ENCODE results near the gene CCR7.

The CCR7 gene

DNA sequence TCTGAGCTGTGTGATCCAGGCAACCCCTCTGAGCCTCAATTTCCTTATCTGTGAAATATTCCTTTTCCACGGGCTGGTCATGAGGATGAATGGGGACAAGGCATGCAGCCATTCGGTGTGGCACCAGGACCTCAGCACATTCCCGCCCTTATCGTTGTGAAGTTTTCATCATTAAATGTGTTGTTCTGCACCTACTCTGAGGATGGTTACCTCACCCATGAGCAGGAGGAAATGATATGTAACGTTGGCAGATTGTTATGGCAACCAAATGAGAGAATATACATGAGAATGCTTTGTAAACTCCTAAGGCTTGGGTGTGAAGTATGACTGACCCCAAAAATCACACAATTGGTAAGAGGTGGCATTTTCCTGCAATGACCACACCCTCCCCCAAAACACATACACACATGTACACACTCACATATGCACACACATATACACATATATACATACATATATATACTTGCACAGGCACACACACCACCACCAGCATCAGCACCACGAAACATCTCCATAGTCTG, 42.8 kb upstream of the CCR7 start:
- no peak for DNase-seq (ENCODE audit: low read depth)
- TF ChIP-seq, protein P1, sequence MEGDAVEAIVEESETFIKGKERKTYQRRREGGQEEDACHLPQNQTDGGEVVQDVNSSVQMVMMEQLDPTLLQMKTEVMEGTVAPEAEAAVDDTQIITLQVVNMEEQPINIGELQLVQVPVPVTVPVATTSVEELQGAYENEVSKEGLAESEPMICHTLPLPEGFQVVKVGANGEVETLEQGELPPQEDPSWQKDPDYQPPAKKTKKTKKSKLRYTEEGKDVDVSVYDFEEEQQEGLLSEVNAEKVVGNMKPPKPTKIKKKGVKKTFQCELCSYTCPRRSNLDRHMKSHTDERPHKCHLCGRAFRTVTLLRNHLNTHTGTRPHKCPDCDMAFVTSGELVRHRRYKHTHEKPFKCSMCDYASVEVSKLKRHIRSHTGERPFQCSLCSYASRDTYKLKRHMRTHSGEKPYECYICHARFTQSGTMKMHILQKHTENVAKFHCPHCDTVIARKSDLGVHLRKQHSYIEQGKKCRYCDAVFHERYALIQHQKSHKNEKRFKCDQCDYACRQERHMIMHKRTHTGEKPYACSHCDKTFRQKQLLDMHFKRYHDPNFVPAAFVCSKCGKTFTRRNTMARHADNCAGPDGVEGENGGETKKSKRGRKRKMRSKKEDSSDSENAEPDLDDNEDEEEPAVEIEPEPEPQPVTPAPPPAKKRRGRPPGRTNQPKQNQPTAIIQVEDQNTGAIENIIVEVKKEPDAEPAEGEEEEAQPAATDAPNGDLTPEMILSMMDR (IDR thresholded peaks at IDR 0.05; ENCODE audit: control insufficient read depth, extremely low read depth, insufficient read depth): no peak
- no peak overlapping the region for H3K4me3 ChIP-seq (ENCODE audit: low read depth, low read length)

DNA sequence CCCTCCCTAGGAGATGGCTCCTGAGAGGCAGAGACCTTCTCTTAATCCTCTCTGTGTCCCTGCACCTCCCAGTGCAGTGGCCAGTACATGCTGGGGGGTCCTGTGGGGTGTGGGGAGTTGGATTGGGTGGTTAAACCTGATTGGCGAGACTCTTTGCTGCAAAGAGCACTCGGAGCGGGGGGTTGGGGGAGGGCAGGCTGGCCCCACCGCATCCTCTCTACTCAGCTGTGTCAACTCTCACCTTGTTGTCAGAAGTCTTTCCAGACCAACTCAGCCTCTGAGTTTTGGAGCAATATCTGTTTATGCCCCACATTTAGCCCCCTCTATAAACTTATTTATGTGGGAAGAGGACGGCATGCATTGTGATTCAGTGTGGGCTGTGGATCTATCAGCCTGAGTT, 42.4 kb upstream of the CCR7 start:
- H3K4me3 ChIP-seq (ENCODE audit: low read depth, low read length): no peak overlapping the region
- no peak for DNase-seq (ENCODE audit: low read depth)
- TF ChIP-seq, protein P1 (IDR thresholded peaks at IDR 0.05; ENCODE audit: control insufficient read depth, extremely low read depth, insufficient read depth): no peak

DNA sequence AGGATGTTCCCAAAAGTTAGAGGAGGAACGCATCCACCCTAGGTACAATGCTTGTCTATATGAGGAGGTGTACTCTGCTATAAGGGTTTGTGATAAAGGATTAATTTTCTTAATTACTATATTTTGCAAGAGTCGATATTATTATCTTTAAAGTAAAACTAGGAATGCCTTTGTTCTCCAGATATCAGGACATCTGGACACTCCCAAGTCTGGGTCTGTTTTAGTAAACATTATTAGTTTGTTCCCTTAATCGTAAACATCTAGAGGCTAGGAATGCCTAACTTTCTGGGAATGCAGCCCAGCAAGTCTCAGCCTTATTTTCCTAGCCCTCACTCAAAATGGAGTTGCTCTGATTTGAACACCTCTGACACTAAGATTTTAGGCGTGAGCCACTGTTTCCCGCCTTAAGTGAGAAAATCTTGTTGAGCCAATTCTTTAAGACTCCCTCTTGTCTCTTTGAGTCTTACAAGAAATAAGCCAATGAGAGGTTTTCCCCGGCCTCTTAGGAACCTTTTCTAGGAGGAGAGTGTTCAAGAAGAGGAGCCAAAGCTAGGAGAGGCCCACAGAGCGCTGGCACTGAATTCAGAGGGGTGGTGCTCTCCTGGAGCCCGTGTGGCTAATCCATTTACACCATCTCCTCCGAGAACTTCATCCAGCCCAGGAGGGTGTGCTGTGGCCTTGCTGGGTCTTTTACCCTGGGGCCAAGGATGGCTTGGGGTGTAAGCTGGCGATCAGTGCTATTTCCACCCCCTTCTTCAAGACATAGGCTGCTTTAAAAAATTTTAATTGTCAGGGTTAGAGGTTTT, 41.5 kb upstream of the CCR7 start:
- DNase-seq (ENCODE audit: low read depth): no peak
- H3K4me3 ChIP-seq (ENCODE audit: low read depth, low read length): no peak overlapping the region
- TF ChIP-seq, protein P1 (IDR thresholded peaks at IDR 0.05; ENCODE audit: control insufficient read depth, extremely low read depth, insufficient read depth): no peak

DNA sequence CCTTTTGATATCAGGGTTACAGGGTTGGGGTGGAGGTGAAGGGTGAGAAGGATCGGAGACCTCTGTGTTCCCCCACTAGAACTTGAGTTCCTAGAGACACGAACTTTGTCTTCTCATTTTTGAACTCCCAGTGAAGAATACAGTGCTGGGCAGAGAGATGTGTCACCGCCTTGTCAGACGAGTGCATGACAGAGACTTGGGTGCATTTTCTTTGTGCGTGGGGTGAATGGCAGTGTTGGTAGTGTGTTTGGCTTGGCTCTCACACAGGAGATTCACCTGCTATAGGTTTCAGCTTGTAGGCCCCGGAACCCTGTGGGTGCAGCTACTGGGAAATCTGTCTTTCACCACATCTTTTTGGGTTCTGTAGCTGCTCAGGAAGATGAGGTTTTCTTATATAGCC, 40.0 kb upstream of the CCR7 start:
- no peak for DNase-seq (ENCODE audit: low read depth)
- H3K4me3 ChIP-seq (ENCODE audit: low read depth, low read length): no peak overlapping the region
- TF ChIP-seq, protein P1 (IDR thresholded peaks at IDR 0.05; ENCODE audit: control insufficient read depth, extremely low read depth, insufficient read depth): no peak

DNA sequence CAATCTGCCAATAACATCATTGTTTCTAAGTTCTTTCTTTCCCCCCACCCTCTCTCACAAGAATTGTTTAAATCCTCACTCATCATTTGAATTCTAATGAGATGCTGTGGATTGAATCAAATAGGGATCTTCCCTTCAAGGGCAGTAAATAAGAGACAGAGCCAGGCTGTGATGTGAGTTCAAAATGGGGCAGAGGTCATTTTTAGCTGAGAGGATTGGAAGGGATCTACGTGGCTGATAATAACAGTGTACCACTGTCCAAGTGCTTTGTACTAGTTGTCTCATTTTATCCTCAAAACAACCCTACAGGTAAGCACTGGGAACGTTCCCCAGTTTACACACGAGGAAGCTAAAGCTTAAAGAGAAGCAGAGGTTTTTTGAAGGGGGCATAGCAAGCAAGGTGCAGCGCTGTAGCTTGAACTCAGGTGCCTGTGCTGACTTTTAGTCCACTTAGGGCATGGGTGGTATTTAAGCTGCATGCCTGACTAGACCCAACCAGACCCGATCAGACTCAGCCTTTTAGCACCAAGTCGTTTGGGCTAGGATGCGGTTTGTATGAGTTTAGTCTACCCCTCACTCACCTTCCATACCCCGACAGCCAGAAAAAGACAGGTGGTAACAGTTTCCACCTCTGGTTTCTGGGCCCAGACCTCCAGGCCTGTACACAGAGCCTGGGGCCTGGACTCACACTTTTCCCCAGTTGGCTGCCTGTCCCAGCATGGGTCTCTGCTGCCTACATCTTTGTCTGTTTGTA, 39.2 kb upstream of the CCR7 start:
- H3K4me3 ChIP-seq (ENCODE audit: low read depth, low read length): no peak overlapping the region
- TF ChIP-seq, protein P1 (IDR thresholded peaks at IDR 0.05; ENCODE audit: control insufficient read depth, extremely low read depth, insufficient read depth): no peak
- DNase-seq (ENCODE audit: low read depth): no peak

DNA sequence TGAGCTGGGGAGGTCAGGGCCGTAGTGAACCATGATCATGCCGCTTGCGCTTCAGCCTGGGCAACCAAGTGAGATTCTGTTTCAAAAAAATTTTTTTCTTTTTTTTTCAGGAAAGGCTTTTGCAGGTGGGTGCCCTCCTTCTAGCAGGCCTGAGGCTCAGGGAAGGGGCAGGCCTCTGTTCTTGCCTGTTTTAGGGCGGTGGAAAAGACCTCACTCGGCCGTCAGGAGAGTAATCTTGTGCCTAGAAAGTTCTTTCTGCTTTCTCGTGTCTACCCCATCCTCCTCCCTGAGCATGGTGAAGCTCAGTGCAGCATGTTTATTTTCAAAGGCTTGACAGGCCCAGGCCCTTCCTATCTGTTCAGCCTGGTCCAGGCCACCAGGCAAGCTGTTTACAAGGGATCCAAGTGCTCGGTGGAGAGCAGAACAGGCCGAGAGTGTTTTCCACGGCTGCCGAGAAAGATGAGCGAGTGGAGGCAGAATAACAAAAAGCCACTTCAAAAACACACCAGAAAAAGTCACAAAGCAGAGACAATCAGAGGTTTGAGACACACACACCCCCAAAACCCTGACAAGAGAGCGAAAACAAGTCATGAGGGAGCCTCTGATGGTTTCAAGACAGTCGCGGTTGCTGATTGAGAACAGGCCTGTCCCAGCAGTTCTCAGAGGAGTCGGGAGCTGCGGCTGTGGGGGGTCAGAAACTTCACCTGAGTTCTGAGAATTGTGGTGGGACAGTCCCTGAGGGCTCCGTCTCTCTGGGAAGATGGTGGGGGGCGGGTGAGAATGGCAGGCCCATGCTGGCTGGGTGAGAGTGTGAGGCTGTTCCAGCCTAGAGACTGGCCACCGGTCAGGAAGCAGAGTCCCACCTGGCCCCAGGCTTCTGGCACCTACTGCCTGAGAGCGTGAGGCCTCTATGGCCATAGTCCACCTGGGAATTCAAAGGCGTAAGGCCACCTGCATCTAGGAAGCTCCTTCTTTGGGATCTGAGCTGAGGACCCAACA, 37.5 kb upstream of the CCR7 start:
- TF ChIP-seq, protein P1 (IDR thresholded peaks at IDR 0.05; ENCODE audit: control insufficient read depth, extremely low read depth, insufficient read depth): no peak
- no peak overlapping the region for H3K4me3 ChIP-seq (ENCODE audit: low read depth, low read length)
- DNase-seq (ENCODE audit: low read depth): no peak

Measured in LNCaP clone FGC (cell line).